ENCODE data around the gene DDX4. TPM values are rescaled to one million over a fixed set of nuclear protein-coding genes. Genes with fewer than 3 reads are reported as not detected.
"Not testable (repeated sequence)": the region's sequence is repeated elsewhere in the genome, so short reads cannot be mapped to it uniquely, and the experiment has no call there.

Gene DDX4
- total and polyA plus RNA-seq, 4 donors = 0.03 TPM; not detected in 3

DNA sequence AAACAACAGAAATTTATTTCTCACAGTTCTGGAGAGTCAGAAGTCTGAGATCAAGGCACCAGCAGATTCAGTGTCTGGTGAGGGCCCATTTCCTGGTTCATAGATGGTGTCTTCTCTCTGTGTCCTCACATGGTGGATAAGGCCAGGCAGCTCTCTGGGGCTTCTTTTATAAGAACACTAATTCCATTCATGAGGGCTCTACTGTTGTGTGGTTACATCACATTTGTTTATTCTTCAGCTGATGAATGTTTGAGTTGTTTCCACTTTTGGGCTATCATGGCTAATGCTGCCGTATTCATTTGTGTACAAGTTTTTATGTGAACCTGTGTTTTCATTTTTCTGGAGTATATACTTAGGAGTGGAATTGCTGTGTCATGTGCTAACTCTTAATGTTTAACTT is 35.2 kb downstream of the DDX4 start:
- peaks cover 0 to 3% (median 0%) of the 10 kb centered on the region in 5 donors for H3K4me1 ChIP-seq (ENCODE audit: control insufficient read depth in 5 of 5, insufficient read depth in 5 of 5, low read length in 5 of 5)
- H3K36me3 ChIP-seq (ENCODE audit: control insufficient read depth in 4 of 4, insufficient read depth in 4 of 4, low read length in 4 of 4) = no peaks in the 10 kb centered on the region
- peak in 1 of 3 donors; percentile 5 for DNase-seq
- no peak overlapping the region for H3K9ac ChIP-seq (ENCODE audit: insufficient read depth in 1 of 2, low read length in 2 of 2)
- H3K27ac ChIP-seq (ENCODE audit: low read depth in 1 of 2, low read length in 1 of 2) = no peak overlapping the region
- 63 to 97% methylated on average over 1 of the region's 1 CpG for WGBS, 2 donors
- H3K4me3 ChIP-seq = no peak overlapping the region
- no peaks in the 10 kb centered on the region for H3K27me3 ChIP-seq (ENCODE audit: control insufficient read depth in 3 of 3, insufficient read depth in 3 of 3, low read length in 2 of 3)
- no peak for TF ChIP-seq CTCF (IDR thresholded peaks at IDR 0.05; ENCODE audit: control extremely low read depth, extremely low read depth)
- ATAC-seq (ENCODE audit: insufficient read depth, low FRiP score) = peak; percentile 27
- no peaks in the 10 kb centered on the region for H3K9me3 ChIP-seq (ENCODE audit: control insufficient read depth in 4 of 4, insufficient read depth in 3 of 4, low read length in 3 of 4)

DNA sequence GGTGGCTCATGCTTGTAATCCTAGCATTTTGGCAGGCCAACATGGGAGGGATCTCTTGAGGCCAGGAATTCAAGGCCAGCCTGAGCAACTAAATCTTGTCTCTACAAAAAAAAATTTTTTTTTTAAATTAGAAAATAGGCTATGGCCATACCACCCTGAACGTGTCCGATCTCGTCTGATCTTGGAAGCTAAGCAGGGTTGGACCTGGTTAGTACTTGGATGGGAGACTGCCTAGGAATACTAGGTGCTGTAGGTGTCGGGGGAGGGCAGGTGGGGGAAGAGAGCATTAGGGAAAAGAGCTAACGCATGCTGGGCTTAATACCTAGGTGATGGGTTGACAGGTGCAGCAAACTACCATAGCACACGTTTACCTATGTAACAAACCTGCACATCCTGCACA is 39.5 kb downstream of the DDX4 start:
- Histone ChIP-seq H3K9me3 (ENCODE audit: control insufficient read depth in 4 of 4, insufficient read depth in 3 of 4, low read length in 3 of 4) (no peaks in the 10 kb centered on the region), H3K4me1 (ENCODE audit: control insufficient read depth in 5 of 5, insufficient read depth in 5 of 5, low read length in 5 of 5) (peaks cover 0 to 3% (median 0%) of the 10 kb centered on the region in 5 donors), H3K27ac (ENCODE audit: low read depth in 1 of 2, low read length in 1 of 2) (no peak overlapping the region), H3K9ac (ENCODE audit: insufficient read depth in 1 of 2, low read length in 2 of 2) (no peak overlapping the region), H3K27me3 (ENCODE audit: control insufficient read depth in 3 of 3, insufficient read depth in 3 of 3, low read length in 2 of 3) (no peaks in the 10 kb centered on the region), H3K4me3 (no peak overlapping the region), H3K36me3 (ENCODE audit: control insufficient read depth in 4 of 4, insufficient read depth in 4 of 4, low read length in 4 of 4) (no peaks in the 10 kb centered on the region)
- WGBS, 2 donors = 93 to 95% methylated on average over 6 of the region's 6 CpGs
- ATAC-seq (ENCODE audit: insufficient read depth, low FRiP score) (no peak), DNase-seq (no peak)
- TF ChIP-seq CTCF (IDR thresholded peaks at IDR 0.05; ENCODE audit: control extremely low read depth, extremely low read depth) = no peak

DNA sequence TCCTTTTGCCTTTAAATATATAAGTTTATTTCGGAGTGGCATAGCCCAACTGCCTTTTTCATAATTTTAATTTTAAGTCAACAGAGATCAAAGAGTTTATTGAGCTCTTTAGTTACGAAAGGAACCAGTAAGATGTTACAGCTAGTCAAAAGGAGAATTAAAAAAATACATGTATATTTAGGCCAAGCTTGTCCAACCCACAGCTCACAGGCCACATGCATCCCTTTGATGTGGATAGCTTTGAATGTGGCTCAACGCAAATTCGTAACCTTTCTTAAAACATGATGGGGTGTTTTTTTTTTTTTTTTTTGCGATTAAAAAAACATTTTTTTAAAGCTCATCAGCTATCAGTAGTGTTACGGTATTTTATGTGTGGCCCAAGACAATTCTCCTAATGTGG is 63.1 kb downstream of the DDX4 start:
- Histone ChIP-seq H3K27ac (ENCODE audit: low read depth in 1 of 2, low read length in 1 of 2) (no peak overlapping the region), H3K4me1 (ENCODE audit: control insufficient read depth in 5 of 5, insufficient read depth in 5 of 5, low read length in 5 of 5) (no peaks in the 10 kb centered on the region), H3K4me3 (no peak overlapping the region), H3K9ac (ENCODE audit: insufficient read depth in 1 of 2, low read length in 2 of 2) (no peak overlapping the region), H3K27me3 (ENCODE audit: control insufficient read depth in 3 of 3, insufficient read depth in 3 of 3, low read length in 2 of 3) (no peaks in the 10 kb centered on the region), H3K9me3 (ENCODE audit: control insufficient read depth in 4 of 4, insufficient read depth in 3 of 4, low read length in 3 of 4) (no peaks in the 10 kb centered on the region), H3K36me3 (ENCODE audit: control insufficient read depth in 4 of 4, insufficient read depth in 4 of 4, low read length in 4 of 4) (no peaks in the 10 kb centered on the region)
- ATAC-seq (ENCODE audit: insufficient read depth, low FRiP score) = no peak
- no peak for TF ChIP-seq CTCF (IDR thresholded peaks at IDR 0.05; ENCODE audit: control extremely low read depth, extremely low read depth)
- 87 to 91% methylated on average over 6 of the region's 6 CpGs for WGBS, 2 donors
- DNase-seq = peak in 1 of 3 donors; percentile 7

- not testable (repeated sequence) for H3K27me3 ChIP-seq (ENCODE audit: control insufficient read depth in 3 of 3, insufficient read depth in 3 of 3, low read length in 2 of 3); H3K4me1 ChIP-seq (ENCODE audit: control insufficient read depth in 5 of 5, insufficient read depth in 5 of 5, low read length in 5 of 5); H3K9ac ChIP-seq (ENCODE audit: insufficient read depth in 1 of 2, low read length in 2 of 2); H3K9me3 ChIP-seq (ENCODE audit: control insufficient read depth in 4 of 4, insufficient read depth in 3 of 4, low read length in 3 of 4); H3K4me3 ChIP-seq; H3K36me3 ChIP-seq (ENCODE audit: control insufficient read depth in 4 of 4, insufficient read depth in 4 of 4, low read length in 4 of 4); ATAC-seq (ENCODE audit: insufficient read depth, low FRiP score); H3K27ac ChIP-seq (ENCODE audit: low read depth in 1 of 2, low read length in 1 of 2); DNase-seq
- WGBS, 2 donors = 81 to 92% methylated on average over 6 to 7 of the region's 7 CpGs
These were observed 71.0 kb downstream of the DDX4 start for GRCh38 chr5:55808814-55809213.

DNA sequence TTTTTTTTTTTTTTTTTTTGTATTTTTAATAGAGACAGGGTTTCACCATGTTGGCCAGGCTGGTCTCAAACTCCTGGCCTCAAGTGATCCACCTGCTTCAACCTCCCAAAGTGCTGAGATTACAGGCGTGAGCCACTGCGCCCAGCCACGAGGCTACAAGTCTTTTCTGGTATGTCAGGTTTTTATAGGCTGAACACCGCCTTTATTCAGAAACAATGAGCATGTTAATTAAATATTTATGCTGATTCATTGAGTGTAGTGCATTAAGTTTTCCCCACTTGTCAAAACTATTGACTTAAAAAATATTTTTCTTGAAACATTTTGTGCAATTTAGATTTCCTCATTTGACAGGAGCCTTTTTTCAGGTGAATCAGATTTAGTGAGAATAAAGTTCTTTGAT is 78.1 kb downstream of the DDX4 start:
- not testable (repeated sequence) for ATAC-seq (ENCODE audit: insufficient read depth, low FRiP score); H3K4me3 ChIP-seq; H3K9me3 ChIP-seq (ENCODE audit: control insufficient read depth in 4 of 4, insufficient read depth in 3 of 4, low read length in 3 of 4); H3K36me3 ChIP-seq (ENCODE audit: control insufficient read depth in 4 of 4, insufficient read depth in 4 of 4, low read length in 4 of 4); H3K9ac ChIP-seq (ENCODE audit: insufficient read depth in 1 of 2, low read length in 2 of 2); DNase-seq; H3K27ac ChIP-seq (ENCODE audit: low read depth in 1 of 2, low read length in 1 of 2)
- Histone ChIP-seq H3K27me3 (ENCODE audit: control insufficient read depth in 3 of 3, insufficient read depth in 3 of 3, low read length in 2 of 3) (peaks cover 0 to 16% (median 4%) of the 10 kb centered on the region in 3 donors), H3K4me1 (ENCODE audit: control insufficient read depth in 5 of 5, insufficient read depth in 5 of 5, low read length in 5 of 5) (peaks cover 0 to 14% (median 4%) of the 10 kb centered on the region in 5 donors)
- WGBS, 2 donors = 79 to 86% methylated on average over 4 of the region's 4 CpGs
